ENCODE measurements around the gene HPCA.

The HPCA gene

DNA sequence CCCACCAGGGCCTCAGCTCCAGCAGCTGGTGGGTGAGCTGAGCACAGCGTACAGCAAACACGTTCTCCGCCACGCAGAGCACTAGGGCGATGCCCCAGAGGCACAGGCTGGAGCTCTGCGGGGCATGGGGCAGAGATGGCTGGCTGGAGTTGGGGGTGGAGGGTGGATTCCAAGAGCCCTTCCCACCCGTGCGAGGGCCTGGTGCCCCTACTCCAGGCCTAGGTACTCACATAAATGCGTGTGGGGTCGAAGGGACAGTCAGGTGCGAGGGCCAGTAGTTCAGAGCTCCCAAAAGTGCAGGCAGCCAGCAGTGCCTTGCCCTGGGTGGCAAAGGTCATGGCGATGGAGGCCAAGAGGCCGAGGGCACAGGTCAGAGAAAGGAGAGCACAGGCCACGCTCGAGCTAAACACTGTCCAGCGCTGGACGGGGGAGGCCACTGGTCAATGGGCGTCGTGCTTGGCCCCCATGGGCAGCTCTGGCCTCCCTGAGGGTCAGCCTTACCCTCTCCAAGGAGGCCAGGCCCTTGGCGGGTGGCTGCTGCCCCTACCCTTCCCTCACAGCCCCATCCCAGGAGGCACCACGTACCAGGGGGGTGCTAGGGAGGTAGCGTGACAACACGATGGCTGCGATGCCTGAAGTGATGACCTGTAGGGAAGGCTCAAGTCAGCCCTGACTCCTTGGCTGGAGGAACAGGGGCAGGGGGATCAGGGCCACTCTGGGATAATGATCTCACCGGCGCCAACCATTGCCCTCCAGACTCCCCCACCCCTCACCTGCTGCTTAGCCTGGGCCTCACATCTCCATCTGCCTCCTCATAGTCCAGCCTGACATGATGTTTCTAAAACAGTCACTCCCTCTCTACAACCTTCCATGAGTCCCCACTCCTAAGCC lies 9.3 kb downstream of the HPCA start:
- DNase-seq (ENCODE audit: low read depth in 1 of 2, low spot score in 1 of 2): no peak
- in situ Hi-C loops (cut with HindIII; ENCODE audit: low pct_unique_long_range_greater_than_20kb, low sequenced_read_pairs): no loop called here
- no peak for TF ChIP-seq JUND (IDR thresholded peaks at IDR 0.05; ENCODE audit: low read depth)

DNA sequence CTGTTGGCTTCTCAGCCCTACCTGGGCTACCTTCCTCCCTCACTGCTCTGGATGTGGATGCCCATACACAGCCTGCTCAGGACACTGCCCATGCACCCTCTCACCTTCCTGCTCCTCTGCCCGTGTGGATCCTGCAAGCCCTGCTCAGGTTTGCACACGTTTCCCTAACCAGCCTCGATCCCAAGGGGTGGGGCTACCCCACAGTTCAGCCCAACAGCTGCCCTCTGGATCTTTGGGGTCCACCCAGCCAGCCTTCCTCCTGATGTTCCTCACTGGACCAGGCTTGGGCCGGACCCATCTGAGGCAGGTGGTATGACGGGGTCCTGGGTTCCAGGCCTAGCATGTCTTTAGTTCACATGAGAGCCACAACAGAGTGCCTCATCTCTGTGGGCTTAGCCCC lies 10.2 kb downstream of the HPCA start:
- DNase-seq (ENCODE audit: low read depth in 1 of 2, low spot score in 1 of 2): no peak
- in situ Hi-C loops (cut with HindIII; ENCODE audit: low pct_unique_long_range_greater_than_20kb, low sequenced_read_pairs): no loop called here
- TF ChIP-seq JUND (IDR thresholded peaks at IDR 0.05; ENCODE audit: low read depth): no peak

DNA sequence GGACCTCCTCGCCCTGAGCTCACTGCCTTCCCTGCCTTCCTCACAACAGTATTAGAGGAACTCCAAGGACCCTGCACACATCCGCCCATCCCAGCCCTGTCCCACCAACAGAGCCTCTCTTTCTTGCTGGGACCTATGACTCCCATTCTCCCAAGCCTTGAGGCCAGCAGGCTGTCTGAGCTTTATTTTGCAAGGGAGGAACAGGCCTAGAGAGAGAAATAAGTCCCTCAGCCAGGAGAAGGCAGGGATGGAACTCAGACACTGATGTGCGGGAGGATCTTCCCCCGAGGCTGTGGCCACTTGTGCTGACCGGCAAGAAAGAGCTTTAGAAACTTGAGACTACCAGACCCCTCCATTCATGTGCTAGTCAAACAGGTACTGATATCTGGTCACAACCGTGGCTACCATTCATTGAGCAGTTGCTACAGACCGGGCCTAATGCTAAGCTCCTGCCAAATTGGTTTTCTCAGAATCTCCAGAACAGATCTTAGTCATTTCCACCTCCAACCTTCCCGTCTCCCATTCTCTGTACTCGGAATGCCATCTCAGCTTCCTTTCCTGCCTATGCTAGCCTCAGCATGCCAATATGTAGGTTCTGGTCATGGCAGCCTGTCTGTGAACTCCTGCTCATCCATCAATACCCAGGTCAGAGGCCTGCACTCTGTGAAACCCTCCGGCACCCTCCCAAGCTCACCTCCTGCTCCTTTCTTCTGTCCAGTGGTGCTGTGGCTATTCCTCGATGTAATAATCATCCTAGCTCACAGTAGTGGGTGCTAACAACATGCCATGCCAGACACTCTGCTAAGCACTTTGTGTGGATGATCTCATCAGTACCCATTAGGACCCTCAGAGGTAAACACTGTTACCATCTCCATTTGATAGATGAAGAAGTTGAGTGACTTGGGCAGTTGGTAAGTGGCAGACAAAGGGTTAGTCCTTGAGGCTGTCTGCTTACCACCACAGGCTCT lies 11.1 kb downstream of the HPCA start:
- in situ Hi-C loops (cut with HindIII; ENCODE audit: low pct_unique_long_range_greater_than_20kb, low sequenced_read_pairs): no loop called here
- no peak for DNase-seq (ENCODE audit: low read depth in 1 of 2, low spot score in 1 of 2)
- no peak for TF ChIP-seq JUND (IDR thresholded peaks at IDR 0.05; ENCODE audit: low read depth)

DNA sequence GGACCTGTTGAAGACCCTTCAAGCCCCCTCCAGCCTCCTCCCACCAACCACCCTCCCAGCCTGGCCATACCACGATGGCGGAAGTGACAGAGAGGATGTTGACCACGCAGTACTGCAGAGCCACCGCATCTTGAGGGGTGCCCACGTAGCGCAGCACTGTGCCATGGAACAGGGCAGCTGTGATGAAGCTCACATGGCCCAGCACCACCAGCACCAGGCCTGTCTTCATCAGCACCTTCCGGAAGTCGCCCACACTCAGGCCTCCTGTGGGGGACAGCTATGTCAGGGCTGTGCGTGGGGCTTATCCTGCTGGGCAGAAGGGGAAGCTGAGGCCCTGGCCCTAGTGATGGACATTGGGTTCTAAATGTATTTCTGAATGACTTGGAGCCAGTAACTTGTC lies 11.8 kb downstream of the HPCA start:
- in situ Hi-C loops (cut with HindIII; ENCODE audit: low pct_unique_long_range_greater_than_20kb, low sequenced_read_pairs): no loop called here
- TF ChIP-seq JUND (IDR thresholded peaks at IDR 0.05; ENCODE audit: low read depth): no peak
- DNase-seq (ENCODE audit: low read depth in 1 of 2, low spot score in 1 of 2): no peak

DNA sequence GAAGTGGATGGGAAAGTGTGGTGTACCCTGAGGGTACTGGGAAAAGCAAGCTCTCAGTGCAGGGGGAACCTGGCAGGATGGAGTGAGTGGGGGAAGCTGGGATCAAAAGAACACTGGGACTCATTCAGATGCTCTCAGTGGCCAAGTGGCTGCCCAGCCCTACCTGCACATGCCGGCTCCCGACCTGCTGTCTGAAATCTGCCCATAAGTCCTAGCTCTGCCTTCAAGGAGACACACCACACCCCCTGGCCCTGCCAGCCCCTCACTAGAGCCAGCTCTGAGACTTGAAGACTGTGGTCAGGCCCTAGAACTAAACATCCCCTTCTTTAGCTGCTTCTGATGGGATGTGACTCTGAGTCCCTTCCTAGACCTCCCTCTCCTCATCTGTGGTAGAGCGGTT lies 12.7 kb downstream of the HPCA start:
- DNase-seq (ENCODE audit: low read depth in 1 of 2, low spot score in 1 of 2): no peak
- in situ Hi-C loops (cut with HindIII; ENCODE audit: low pct_unique_long_range_greater_than_20kb, low sequenced_read_pairs): no loop called here
- TF ChIP-seq JUND (IDR thresholded peaks at IDR 0.05; ENCODE audit: low read depth): no peak

DNA sequence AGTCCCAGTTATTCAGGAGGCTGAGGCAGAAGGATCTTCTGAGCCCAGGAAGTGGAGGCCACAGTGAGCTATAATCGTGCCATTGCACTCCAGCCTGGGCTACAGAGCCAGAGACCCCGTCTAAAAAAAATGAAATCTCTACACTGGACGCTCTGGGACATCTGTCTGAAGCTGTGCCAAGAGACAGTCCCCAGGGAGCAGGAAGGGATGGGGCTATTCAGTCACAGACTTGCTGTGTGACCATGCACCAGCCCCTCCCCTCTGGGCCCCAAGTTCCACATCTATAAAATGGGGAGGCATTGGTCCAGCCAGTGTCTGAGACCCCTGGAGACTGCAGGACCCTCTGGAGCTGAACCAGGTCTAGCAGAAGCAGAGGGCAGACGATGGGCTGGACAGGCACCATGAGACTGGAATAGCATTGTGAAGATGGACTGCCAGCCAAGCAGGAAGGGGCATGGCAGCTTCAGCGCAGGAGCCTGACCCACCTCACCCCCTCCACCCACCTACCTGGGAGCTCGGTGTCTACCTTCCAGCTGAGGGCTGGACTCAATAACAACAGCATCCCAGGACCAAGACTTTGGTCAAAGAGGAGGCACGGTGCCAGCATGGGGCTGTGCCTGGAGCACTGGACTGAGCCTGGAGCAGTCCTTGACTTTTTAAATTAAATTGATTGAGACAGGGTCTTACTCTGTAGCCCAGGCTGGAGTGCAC lies 13.4 kb downstream of the HPCA start:
- no peak for TF ChIP-seq JUND (IDR thresholded peaks at IDR 0.05; ENCODE audit: low read depth)
- in situ Hi-C loops (cut with HindIII; ENCODE audit: low pct_unique_long_range_greater_than_20kb, low sequenced_read_pairs): no loop called here
- no peak for DNase-seq (ENCODE audit: low read depth in 1 of 2, low spot score in 1 of 2)

DNA sequence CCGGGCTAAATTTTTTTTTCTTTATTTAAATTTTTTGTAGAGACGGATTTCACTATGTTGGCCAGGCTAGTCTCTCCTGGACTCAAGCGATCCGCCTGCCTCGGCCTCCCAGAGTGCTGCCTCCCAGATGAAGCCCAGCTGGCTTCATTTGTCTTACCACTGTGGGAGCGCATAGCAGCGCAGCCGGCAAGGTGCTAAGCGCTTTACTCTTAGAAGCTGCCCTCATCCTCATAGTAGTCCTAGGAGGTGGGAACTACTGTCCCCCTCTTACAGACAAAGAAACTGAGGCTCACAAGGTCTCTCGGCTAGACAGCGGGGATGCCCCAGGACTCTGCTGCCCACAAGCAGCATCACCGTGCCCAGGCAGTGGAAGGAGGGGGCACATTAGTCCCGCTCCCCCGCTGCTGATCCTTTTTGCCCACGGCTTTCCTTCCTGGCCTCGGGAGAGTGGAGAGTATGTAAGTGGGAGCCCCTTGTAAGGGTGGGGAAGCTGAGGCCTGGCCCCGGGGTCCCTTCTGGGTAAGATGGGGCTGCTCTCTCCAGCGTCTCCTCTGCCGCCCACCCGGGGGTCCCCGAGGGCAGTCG lies 14.2 kb downstream of the HPCA start:
- in situ Hi-C loops (cut with HindIII; ENCODE audit: low pct_unique_long_range_greater_than_20kb, low sequenced_read_pairs): no loop called here
- TF ChIP-seq JUND (IDR thresholded peaks at IDR 0.05; ENCODE audit: low read depth): no peak
- no peak for DNase-seq (ENCODE audit: low read depth in 1 of 2, low spot score in 1 of 2)

DNA sequence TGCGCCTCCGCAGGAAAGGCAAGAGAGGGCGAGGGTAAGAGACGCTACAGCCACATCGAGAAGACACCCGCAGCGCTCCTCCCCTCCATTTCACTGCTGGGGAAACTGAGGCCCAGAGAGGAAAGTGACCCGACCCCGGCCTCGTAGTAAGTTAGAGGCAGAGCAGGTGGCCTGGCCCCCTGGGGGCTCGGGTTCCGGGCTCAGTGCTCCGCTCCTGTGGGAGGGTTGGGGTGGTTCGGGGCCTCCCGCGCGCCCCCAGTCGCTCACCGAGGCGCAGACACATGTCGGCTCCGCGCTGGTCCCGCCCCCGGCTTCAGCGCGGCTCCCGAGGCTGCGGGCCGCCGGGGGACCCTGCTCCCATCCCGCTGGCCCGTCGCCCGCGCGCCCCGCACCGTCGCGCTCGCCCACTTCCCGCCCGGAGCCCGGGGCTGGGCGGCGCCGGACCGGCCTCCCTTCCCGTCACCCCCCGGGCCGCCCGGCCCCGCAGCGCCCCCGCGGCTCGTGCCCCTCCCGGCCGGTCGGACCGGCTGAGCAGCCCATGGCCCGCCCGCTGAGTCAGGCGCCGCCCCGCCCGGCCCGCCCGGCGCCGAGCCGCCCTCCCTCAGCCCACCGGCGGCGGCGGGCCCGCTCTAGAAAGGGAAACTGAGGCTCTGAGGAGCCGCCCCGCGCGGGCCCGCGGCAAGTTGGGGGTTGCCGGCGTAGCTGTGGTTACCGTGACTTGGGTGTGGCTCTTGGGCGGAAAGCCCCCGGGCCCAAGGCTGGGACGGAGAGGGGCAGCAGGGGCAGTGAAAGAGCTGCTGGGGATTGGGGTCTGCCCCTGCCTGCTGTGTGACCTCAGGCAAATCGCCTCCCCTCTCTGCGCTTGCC lies 14.9 kb downstream of the HPCA start, which contains the start of gene TMEM54:
Gene TMEM54, minus strand, starts transcription at position 434 of the 867 bp plus-strand sequence. Its CDS starts 151 bp downstream, at position 283.
- no peak for TF ChIP-seq JUND (IDR thresholded peaks at IDR 0.05; ENCODE audit: low read depth)
- DNase-seq (ENCODE audit: low read depth in 1 of 2, low spot score in 1 of 2): peak; percentile 64 to 79
- in situ Hi-C loops (cut with HindIII; ENCODE audit: low pct_unique_long_range_greater_than_20kb, low sequenced_read_pairs): no loop called here

DNA sequence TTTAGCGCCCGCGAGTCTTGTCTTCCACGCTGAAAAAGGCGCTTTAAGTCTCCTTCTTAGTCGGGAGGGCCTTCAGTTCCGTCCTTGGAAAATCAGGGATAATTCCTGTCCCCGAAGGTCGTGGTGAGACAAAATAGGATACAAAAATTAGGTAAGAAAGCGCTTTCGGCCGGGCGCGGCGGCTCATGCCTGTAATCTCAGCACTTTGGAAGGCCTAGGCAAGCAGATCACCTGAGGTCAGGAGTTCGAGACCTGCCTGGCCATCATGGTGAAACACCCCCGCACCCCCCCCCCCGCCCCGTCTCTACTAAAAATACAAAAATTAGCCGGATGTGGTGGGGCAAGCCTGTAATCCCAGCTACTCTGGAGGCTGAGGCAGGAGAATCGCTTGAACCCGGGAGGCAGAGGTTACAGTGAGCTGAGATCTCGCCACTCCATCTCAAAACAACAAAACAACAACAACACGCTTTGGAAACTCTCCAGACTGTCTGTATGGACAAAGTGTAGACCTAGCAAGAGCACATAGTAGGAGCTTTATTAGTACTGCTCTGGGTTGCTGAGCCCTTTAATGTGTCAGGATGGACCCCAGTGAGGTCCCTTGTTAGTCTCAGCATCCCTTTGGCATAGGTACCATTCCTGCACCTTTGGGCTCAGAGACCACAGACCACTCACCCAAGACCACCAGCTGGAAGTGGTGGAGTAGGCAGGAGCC lies 15.7 kb downstream of the HPCA start:
- TF ChIP-seq JUND (IDR thresholded peaks at IDR 0.05; ENCODE audit: low read depth): no peak
- no peak for DNase-seq (ENCODE audit: low read depth in 1 of 2, low spot score in 1 of 2)
- in situ Hi-C loops (cut with HindIII; ENCODE audit: low pct_unique_long_range_greater_than_20kb, low sequenced_read_pairs): no loop called here

DNA sequence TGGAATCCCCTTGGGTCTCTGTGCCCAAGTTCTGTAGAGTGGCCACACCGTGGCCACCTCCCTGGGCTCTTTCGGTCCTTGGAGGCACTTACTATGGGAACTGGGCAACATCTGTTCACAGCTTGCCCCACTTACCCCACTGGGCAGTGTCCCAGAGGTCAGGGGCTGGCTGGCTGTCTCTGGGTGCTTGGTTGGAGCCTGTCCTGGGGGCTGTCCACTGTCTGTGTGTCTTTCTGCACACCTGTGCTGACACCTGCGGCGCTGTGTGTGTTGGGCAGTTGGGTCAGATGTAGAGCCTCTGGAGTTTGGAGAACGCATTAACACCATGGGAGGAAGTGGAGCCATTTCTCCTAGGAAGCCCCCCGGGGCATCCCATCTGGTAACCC lies 16.2 kb downstream of the HPCA start:
- TF ChIP-seq JUND (IDR thresholded peaks at IDR 0.05; ENCODE audit: low read depth): no peak
- in situ Hi-C loops (cut with HindIII; ENCODE audit: low pct_unique_long_range_greater_than_20kb, low sequenced_read_pairs): no loop called here
- DNase-seq (ENCODE audit: low read depth in 1 of 2, low spot score in 1 of 2): no peak
